ENCODE measurements around the gene UCMA.

UCMA gene

GRCh38 chr10:13231808-13232207 lies 2.4 kb downstream of the UCMA start:
- no peak for DNase-seq

DNA sequence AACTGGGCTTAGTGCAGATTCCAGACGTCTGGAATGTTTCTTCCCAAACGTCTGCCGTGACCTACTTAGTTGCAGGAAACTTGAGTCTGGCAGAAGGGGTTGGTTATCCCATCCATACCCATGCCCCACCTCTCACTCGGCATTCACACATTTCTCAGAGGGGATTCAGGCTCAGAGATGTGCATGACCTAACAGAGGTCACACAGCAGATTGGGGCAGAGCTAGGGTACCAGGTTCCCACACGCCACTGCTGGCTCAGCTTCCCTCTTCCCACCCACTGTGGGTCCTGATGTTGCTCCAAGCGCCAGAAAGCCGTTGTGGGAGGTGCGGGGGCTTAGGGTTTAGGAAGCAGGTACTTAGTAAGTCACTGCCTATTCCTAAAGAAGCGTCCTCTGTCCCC lies 3.0 kb downstream of the UCMA start:
- DNase-seq, result no peak

DNA sequence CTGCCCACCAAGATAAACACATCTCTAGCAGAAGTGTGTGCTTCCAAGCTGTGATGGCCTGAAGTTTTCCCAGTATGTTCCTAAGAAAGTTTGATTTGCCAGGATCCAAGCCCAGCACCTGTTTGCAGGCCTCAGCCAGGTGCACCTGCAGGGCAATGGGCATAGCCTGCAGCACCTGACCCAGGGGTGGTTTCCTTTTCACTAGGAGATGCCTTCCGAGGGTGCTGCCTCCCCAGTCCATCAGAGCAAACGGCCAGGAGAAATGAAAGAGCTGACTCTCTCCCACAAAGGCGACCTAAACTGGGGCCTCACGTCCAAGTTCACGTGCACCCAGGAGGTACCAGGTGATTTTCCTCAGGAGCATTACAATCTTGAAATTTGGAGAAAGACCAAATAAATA lies 7.1 kb downstream of the UCMA start:
- no peak for DNase-seq

DNA sequence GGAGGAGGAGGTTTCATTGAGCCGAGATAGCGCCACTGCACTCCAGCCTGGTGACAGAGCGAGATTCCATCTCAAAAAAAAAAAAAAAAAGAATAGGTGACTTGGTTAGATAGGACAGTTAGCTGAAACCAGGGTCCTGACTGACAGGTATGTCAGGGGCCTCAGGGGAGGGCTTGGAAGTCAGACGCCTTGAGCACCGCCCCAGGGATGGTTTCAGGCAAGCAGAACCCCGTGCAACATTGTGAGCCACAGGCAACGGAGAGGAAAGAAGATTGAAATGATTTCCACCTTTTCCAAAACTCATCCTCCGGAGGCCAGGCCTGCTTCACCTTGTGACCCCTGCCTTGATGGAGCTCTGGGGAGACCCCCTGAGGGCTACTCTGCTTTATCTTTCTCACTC lies 8.6 kb downstream of the UCMA start:
- DNase-seq, result no peak

DNA sequence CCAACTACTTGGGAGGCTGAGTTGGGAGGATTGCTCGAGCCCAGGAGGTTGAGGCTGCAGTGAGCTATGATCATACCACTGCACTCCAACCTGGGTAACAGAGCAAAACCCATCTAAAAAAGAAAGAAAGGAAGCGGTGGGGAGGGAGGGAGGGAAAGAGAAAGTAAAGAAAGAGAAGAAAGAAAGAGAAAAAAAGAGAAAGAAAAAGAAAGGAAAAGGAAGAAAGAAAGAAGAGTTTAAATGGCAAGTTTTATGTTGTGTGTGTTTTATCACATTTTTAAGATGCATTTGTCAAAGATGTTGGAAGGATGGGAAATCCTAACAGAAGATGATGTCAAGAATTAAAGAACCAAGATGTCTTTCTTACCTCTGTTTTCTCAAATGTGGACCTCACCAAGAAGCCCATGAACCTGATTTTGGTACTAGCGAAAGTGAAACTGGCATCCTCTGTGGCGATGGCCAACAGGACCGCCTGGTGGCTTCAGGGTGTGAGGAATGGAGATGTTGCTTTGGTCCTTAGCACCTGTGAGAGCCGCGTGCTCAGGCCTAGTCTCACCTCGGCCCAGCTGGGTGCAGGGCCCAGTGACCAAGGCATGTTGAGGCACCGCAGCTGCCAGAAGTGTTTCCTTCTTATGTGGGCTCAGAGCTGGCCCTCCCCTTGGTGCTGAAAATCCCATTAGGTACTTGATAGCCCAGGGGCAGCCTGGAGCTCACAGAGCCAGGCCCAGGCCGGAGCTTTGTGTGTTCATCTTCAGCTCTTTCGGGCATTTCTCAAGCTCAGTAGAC lies 9.8 kb downstream of the UCMA start:
- no peak for DNase-seq

DNA sequence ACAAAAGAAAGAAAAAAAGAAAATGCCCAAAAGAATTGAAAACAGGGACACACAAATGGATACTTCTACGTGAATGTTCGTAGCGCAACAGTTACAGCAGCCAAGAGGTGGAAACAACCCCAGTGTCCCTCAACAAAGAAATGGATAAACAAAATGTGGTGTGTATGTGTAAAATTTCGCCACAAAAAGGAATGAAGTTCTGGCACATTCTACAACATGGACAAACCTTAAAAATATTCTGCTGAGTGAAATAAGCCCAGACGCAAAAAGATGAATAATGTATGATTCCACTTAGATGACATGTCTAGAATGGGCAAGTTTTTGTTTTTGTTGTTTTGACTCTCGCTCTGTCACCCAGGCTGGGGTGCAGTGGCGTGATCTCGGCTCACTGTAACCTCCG lies 10.9 kb downstream of the UCMA start:
- DNase-seq, result no peak

GRCh38 chr10:13222566-13222965 lies 11.6 kb downstream of the UCMA start:
- no peak for DNase-seq

GRCh38 chr10:13222151-13222550 lies 12.0 kb downstream of the UCMA start:
- DNase-seq, result no peak

- no peak for DNase-seq
Observed at GRCh38 chr10:13221572-13221971, 12.6 kb downstream of the UCMA start.

- DNase-seq, result no peak
Observed at GRCh38 chr10:13219685-13220670, 14.2 kb downstream of the UCMA start.

- DNase-seq, result no peak
Observed at GRCh38 chr10:13218878-13219277, 15.3 kb downstream of the UCMA start.

- no peak for DNase-seq
Observed at GRCh38 chr10:13213163-13213562, 21.0 kb downstream of the UCMA start.

DNA sequence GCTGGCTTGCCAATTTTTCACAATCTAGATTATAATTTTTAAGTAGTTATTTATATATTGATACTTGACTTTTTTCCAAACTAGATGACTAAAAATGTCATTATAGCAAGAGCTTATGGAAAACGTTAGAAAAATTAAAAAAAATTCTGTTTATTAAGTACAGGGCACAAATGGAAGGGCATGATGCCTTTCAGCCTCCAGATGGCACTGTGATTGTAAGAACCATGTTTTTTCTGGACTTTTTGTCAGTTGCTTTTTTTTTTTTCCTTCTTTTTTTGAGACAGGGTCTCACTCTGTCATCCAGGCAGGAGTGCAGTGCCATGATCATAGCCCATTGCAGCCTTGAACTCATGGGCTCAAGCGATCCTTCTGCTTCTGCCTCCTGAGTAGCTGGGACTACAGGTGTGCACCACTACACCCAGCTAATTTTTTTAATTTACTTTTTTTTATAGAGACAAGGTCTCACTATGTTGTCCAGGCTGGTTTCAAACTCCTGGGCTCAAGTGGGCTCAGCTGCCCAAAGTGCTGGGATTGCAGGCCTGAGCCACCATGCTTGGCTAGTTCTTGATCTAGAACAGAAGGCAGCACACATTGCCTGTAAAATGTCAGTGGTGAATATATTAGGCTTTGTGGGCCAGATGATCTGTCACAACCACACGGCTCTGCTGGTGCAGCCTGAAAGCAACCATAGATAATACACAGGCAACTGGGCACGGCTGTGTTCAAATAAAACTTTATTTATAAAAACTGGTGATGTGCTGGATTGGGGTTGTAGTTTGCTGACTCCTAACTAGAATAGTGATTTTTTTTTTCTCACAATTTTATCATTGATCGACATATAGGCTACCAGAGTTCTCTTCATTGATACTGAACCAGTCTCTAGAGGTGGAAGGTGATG lies 27.4 kb downstream of the UCMA start:
- no peak for DNase-seq

GRCh38 chr10:13206091-13206490 lies 28.1 kb downstream of the UCMA start:
- DNase-seq, result no peak

GRCh38 chr10:13201132-13201531 lies 33.0 kb downstream of the UCMA start:
- DNase-seq, result no peak

GRCh38 chr10:13195016-13195415 lies 39.2 kb downstream of the UCMA start:
- DNase-seq, result no peak

DNA sequence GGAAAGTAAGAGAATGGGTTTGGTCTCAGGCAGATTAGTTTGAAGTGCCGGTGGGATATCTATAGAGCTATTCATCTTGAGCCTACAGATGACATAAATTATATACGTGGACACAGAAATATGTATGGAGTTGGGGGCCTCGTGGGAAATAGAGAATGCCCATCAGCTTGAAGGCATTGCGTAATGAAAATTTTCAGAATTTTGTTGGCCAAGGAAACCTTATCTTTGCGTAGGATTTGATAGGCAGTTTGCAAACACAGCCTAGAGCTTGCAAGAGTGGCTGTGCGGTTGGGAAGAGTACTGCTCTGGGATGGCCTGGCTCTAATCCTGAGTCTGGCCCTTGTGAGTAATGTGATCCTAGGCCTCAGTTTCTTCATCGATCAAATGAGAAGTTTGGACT lies 40.5 kb downstream of the UCMA start:
- DNase-seq, result no peak

- no peak for DNase-seq
Observed at GRCh38 chr10:13191362-13191761, 42.8 kb downstream of the UCMA start.

- no peak for DNase-seq
Observed at GRCh38 chr10:13190816-13191215, 43.4 kb downstream of the UCMA start.

- no peak for DNase-seq
Observed at GRCh38 chr10:13189961-13190360, 44.2 kb downstream of the UCMA start.

- DNase-seq, result no peak
Observed at GRCh38 chr10:13188593-13188992, 45.6 kb downstream of the UCMA start.

DNA sequence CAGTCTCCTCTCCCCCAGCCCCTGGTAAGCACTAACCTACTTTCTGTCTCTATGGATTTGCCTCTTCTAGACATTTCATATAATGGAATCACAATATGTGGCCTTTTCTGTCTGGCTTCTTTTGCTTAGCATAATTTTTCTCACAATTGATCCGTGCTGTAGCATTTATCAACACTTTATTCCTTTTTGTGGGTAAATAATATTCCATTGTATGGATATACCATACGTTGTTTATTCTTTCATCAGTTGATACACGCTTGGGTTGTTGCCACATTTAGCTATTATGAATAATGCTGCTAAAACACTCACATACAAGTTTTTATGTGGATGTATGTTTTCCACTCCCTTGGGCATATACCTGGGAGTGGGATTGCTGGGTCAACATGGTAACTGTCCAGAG lies 47.0 kb downstream of the UCMA start:
- DNase-seq, result no peak

All from NCI-H446 (cell line).